Parathyroid adenoma (tissue), 2 donors: ENCODE measurements around the gene GRIK5.

Experiments
- H2AFZ ChIP-seq: fragments of 300-600 bp; sonication (generic); one replicate; pipeline ENCODE4 v1.7.0; 2017; ENCODE audit warnings: antibody characterized with exemption, mild to moderate bottlenecking
- H3K27ac ChIP-seq: fragments of 300-600 bp; sonication (generic); one replicate; pipeline ENCODE4 v1.7.0; 2017
- H3K27me3 ChIP-seq: fragments of 300-600 bp; sonication (generic); one replicate; pipeline ENCODE4 v1.7.0; 2017; ENCODE audit warnings: low read length; ENCODE audit not compliant: control insufficient read depth, insufficient read depth
- H3K36me3 ChIP-seq: fragments of 300-600 bp; sonication (generic); one replicate; pipeline ENCODE4 v1.7.0; 2017; ENCODE audit warnings: low read length; ENCODE audit not compliant: control insufficient read depth, insufficient read depth
- H3K4me1 ChIP-seq: fragments of 300-600 bp; sonication (generic); one replicate; pipeline ENCODE4 v1.7.0; 2017; ENCODE audit warnings: control low read depth
- H3K4me2 ChIP-seq: fragments of 300-600 bp; sonication (generic); one replicate; pipeline ENCODE4 v1.7.0; 2017; ENCODE audit warnings: low read length
- H3K4me3 ChIP-seq: fragments of 300-600 bp; sonication (generic); one replicate; pipeline ENCODE4 v1.7.0; 2017; ENCODE audit warnings: low read depth, low read length
- H3K79me2 ChIP-seq: fragments of 300-600 bp; sonication (generic); one replicate; pipeline ENCODE4 v1.7.0; 2017; ENCODE audit warnings: control low read depth
- H3K9ac ChIP-seq: fragments of 300-600 bp; sonication (generic); one replicate; pipeline ENCODE4 v1.7.0; 2017; ENCODE audit warnings: mild to moderate bottlenecking
- H3K9me3 ChIP-seq: fragments of 300-600 bp; sonication (generic); one replicate; pipeline ENCODE4 v1.7.0; 2017; ENCODE audit warnings: low read length; ENCODE audit not compliant: control insufficient read depth
- TF ChIP-seq, protein P1 (sequence below): fragments of 300-600 bp; sonication (generic); IDR thresholded peaks from one replicate; pipeline ENCODE4 v1.7.0; 2017; ENCODE audit warnings: antibody characterized with exemption, mild to moderate bottlenecking
- donor health status: primary hyperparathyroidism.

GRIK5 gene

DNA sequence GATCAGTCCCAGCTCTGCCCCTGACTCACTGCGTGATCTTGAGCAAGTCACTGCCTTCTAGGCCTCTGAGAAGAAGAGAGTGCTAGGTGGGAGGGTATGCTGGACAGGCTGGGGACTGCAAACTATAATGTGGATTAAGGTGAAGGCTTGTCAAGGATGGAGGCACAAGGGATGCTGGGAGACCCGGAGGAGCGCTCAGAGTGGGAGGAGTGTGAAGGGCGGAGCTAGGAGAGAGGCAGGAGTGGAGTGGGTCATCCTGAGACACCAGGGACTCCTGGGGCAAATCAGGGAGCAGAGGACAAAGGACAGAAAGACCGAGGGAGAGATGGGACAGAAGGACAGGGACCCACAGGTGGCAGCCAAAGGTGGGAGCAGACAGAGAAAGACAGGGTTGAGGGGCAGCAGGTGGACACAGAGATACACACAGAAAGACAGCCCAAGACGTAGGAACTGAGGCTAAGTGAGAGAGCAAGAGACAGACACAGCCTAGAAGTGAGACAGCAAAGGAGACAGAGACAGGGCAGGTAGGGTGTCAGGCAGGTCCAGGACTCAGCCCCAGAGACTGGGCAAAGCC is 2.6 kb downstream of the GRIK5 start:
- TF ChIP-seq, protein P1, sequence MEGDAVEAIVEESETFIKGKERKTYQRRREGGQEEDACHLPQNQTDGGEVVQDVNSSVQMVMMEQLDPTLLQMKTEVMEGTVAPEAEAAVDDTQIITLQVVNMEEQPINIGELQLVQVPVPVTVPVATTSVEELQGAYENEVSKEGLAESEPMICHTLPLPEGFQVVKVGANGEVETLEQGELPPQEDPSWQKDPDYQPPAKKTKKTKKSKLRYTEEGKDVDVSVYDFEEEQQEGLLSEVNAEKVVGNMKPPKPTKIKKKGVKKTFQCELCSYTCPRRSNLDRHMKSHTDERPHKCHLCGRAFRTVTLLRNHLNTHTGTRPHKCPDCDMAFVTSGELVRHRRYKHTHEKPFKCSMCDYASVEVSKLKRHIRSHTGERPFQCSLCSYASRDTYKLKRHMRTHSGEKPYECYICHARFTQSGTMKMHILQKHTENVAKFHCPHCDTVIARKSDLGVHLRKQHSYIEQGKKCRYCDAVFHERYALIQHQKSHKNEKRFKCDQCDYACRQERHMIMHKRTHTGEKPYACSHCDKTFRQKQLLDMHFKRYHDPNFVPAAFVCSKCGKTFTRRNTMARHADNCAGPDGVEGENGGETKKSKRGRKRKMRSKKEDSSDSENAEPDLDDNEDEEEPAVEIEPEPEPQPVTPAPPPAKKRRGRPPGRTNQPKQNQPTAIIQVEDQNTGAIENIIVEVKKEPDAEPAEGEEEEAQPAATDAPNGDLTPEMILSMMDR, result no peak
- H3K4me2 ChIP-seq, result no peak overlapping the region
- H3K27ac ChIP-seq, result no peak overlapping the region
- no peaks in the 10 kb centered on the region for H3K36me3 ChIP-seq
- peaks cover 3% of the 10 kb centered on the region for H3K79me2 ChIP-seq
- H3K9ac ChIP-seq, result no peak overlapping the region
- H3K4me3 ChIP-seq, result no peak overlapping the region
- H3K27me3 ChIP-seq, result no peaks in the 10 kb centered on the region
- no peak overlapping the region for H2AFZ ChIP-seq
- H3K4me1 ChIP-seq, result peaks cover 16% of the 10 kb centered on the region
- no peaks in the 10 kb centered on the region for H3K9me3 ChIP-seq

- H3K4me3 ChIP-seq, result no peak overlapping the region
- H2AFZ ChIP-seq, result no peak overlapping the region
- H3K36me3 ChIP-seq, result no peaks in the 10 kb centered on the region
- no peaks in the 10 kb centered on the region for H3K27me3 ChIP-seq
- H3K4me1 ChIP-seq, result peaks cover 16% of the 10 kb centered on the region
- TF ChIP-seq, protein P1, result no peak
- peaks cover 3% of the 10 kb centered on the region for H3K79me2 ChIP-seq
- H3K9me3 ChIP-seq, result no peaks in the 10 kb centered on the region
- no peak overlapping the region for H3K27ac ChIP-seq
- no peak overlapping the region for H3K9ac ChIP-seq
- no peak overlapping the region for H3K4me2 ChIP-seq
Measured at GRCh38 chr19:42066075-42066754, 3.8 kb downstream of the GRIK5 start.

DNA sequence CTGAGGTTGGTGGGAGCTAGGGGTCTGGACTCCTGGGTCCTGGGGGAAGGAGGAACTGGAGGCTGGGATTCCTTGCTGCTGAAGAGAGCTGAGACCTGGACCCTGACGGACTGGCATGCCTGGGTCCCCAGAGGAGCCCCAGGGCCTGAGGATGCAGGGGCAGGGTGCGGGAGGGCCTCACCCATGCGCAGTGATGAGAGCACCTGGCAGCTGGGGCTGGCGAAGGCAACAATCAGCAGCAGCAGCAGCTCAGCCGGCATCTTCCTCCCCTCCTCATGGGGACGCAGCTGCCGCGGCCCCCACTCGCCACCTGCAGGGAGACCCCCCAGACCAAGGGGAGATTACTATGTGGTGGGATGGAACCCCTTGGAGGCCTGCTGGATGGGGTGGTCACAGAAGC is 4.5 kb downstream of the GRIK5 start:
- Histone ChIP-seq H3K4me2 (no peak overlapping the region), H2AFZ (no peak overlapping the region), H3K79me2 (peaks cover 3% of the 10 kb centered on the region), H3K27me3 (no peaks in the 10 kb centered on the region), H3K4me3 (no peak overlapping the region), H3K36me3 (no peaks in the 10 kb centered on the region), H3K9me3 (no peaks in the 10 kb centered on the region), H3K9ac (no peak overlapping the region), H3K27ac (no peak overlapping the region), H3K4me1 (peaks cover 11% of the 10 kb centered on the region)
- TF ChIP-seq, protein P1, result no peak

GRCh38 chr19:42065051-42065450 is 5.0 kb downstream of the GRIK5 start:
- Histone ChIP-seq H2AFZ (no peak overlapping the region), H3K27ac (no peak overlapping the region), H3K4me3 (no peak overlapping the region), H3K36me3 (no peaks in the 10 kb centered on the region), H3K79me2 (no peaks in the 10 kb centered on the region), H3K27me3 (no peaks in the 10 kb centered on the region), H3K9ac (no peak overlapping the region), H3K4me2 (no peak overlapping the region), H3K9me3 (no peaks in the 10 kb centered on the region), H3K4me1 (peaks cover 8% of the 10 kb centered on the region)
- TF ChIP-seq, protein P1, result no peak

DNA sequence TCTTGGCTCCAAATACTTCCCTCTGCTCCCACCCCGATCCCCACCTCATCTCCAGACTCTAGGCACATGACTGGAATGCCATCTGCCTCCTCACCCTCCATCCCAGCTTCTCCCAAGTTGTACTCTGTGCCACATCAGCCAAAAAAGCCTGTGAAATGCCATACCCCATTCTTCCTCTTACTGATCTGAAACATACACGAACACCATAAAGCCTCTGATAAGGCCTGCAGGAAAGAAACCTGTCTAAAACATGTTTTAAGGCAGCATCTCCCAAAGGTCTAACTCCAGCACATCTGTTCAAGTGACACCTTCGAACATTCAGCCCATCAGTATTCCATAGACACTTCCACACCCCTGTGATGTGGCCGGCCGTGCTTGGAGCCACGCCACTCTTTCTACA is 5.6 kb downstream of the GRIK5 start:
- H3K36me3 ChIP-seq, result no peaks in the 10 kb centered on the region
- no peak overlapping the region for H3K4me2 ChIP-seq
- H3K9me3 ChIP-seq, result no peaks in the 10 kb centered on the region
- H3K4me1 ChIP-seq, result peaks cover 8% of the 10 kb centered on the region
- H3K4me3 ChIP-seq, result no peak overlapping the region
- H3K79me2 ChIP-seq, result no peaks in the 10 kb centered on the region
- TF ChIP-seq, protein P1, result no peak
- H2AFZ ChIP-seq, result no peak overlapping the region
- H3K9ac ChIP-seq, result no peak overlapping the region
- no peak overlapping the region for H3K27ac ChIP-seq
- H3K27me3 ChIP-seq, result no peaks in the 10 kb centered on the region
